ENCODE results near the gene CREBRF.

CREBRF gene

DNA sequence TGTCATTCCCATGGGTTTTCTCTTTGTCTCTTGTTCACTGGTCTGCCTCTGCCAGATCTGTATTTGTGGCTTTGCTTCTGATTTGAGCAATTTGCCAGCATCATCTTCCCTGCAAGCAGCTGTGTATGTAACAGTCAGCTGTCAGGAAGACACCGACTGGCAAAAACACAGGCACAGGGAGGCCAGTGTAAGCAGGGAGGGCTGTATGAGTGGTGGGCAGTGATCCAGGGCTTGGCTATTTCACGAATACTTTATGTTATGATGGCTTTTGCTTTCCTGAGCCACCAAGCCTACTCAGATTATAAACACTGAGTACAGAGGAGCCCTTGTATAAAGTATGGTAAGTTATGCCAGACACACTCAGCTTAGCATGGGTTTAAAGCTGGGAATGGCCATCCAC is 99.8 kb downstream of the CREBRF start:
- no peak for DNase-seq (ENCODE audit: extremely low spot score)
- CTCF ChIA-PET = no interaction called here
- POLR2A ChIA-PET = no interaction called here
- TF ChIP-seq LEF1 (IDR thresholded peaks at IDR 0.05; ENCODE audit: borderline replicate concordance) = no peak
- no peak for TF ChIP-seq SP1 (IDR thresholded peaks at IDR 0.05)
- no peak for TF ChIP-seq ARNT (IDR thresholded peaks at IDR 0.05)
- no peak for TF ChIP-seq SUZ12 (IDR thresholded peaks at IDR 0.05)
- TF ChIP-seq NFRKB (IDR thresholded peaks at IDR 0.05) = no peak
- no peak for TF ChIP-seq L3MBTL2 (conservative IDR thresholded peaks at IDR 0.05)
- no peak for TF ChIP-seq TARDBP (IDR thresholded peaks at IDR 0.05)
- TF ChIP-seq FOXM1 (IDR thresholded peaks at IDR 0.05; ENCODE audit: borderline replicate concordance) = no peak
- no peak for TF ChIP-seq BHLHE40 (IDR thresholded peaks at IDR 0.05; ENCODE audit: borderline replicate concordance)
- TF ChIP-seq FOXK2 (IDR thresholded peaks at IDR 0.05) = no peak
- TF ChIP-seq PKNOX1 (IDR thresholded peaks at IDR 0.05) = no peak
- no peak for TF ChIP-seq HDGF (IDR thresholded peaks at IDR 0.05; ENCODE audit: borderline replicate concordance)
- TF ChIP-seq CTBP1 (IDR thresholded peaks at IDR 0.05; ENCODE audit: borderline replicate concordance) = no peak
- no peak for TF ChIP-seq ELF4 (IDR thresholded peaks at IDR 0.05)
- TF ChIP-seq FOXA1 (IDR thresholded peaks at IDR 0.05) = no peak
- TF ChIP-seq ZNF384 (IDR thresholded peaks at IDR 0.05) = no peak

GRCh38 chr5:173158366-173158765 is 102.2 kb downstream of the CREBRF start:
- POLR2A ChIA-PET = no interaction called here
- no peak for DNase-seq (ENCODE audit: extremely low spot score)
- TF ChIP-seq TARDBP (IDR thresholded peaks at IDR 0.05) (no peak), HDGF (IDR thresholded peaks at IDR 0.05; ENCODE audit: borderline replicate concordance) (no peak), ARNT (IDR thresholded peaks at IDR 0.05) (no peak), ELF4 (IDR thresholded peaks at IDR 0.05) (no peak)
- CTCF ChIA-PET = no interaction called here

DNA sequence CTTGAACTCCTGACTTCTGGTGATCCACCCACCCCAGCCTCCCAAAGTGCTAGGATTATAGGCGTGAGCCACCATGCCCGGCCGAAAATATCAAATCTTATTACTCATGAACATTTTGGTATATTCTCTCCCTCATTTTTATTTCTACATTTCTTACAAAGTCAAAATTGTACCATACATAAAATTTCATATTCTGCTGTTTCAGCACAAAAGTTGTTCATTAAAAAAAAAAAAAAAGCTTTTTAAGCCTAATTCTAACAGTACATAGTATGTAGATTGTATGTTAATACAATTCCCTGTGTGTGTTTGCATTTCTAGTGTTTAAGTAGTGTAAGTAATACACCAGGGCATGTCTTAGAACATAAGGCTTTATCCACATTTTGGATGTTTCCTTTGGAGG is 103.1 kb downstream of the CREBRF start:
- DNase-seq (ENCODE audit: extremely low spot score) = no peak
- POLR2A ChIA-PET = no interaction called here
- TF ChIP-seq FOXK2 (IDR thresholded peaks at IDR 0.05) (no peak), FOXA1 (IDR thresholded peaks at IDR 0.05) (no peak), ELF4 (IDR thresholded peaks at IDR 0.05) (no peak), TARDBP (IDR thresholded peaks at IDR 0.05) (no peak), ARNT (IDR thresholded peaks at IDR 0.05) (no peak), L3MBTL2 (conservative IDR thresholded peaks at IDR 0.05) (no peak), SUZ12 (IDR thresholded peaks at IDR 0.05) (no peak), BHLHE40 (IDR thresholded peaks at IDR 0.05; ENCODE audit: borderline replicate concordance) (no peak), NFRKB (IDR thresholded peaks at IDR 0.05) (no peak), SP1 (IDR thresholded peaks at IDR 0.05) (no peak), LEF1 (IDR thresholded peaks at IDR 0.05; ENCODE audit: borderline replicate concordance) (no peak), ZNF384 (IDR thresholded peaks at IDR 0.05) (no peak), FOXM1 (IDR thresholded peaks at IDR 0.05; ENCODE audit: borderline replicate concordance) (no peak), CTBP1 (IDR thresholded peaks at IDR 0.05; ENCODE audit: borderline replicate concordance) (no peak), PKNOX1 (IDR thresholded peaks at IDR 0.05) (no peak), HDGF (IDR thresholded peaks at IDR 0.05; ENCODE audit: borderline replicate concordance) (no peak)
- CTCF ChIA-PET = no interaction called here

DNA sequence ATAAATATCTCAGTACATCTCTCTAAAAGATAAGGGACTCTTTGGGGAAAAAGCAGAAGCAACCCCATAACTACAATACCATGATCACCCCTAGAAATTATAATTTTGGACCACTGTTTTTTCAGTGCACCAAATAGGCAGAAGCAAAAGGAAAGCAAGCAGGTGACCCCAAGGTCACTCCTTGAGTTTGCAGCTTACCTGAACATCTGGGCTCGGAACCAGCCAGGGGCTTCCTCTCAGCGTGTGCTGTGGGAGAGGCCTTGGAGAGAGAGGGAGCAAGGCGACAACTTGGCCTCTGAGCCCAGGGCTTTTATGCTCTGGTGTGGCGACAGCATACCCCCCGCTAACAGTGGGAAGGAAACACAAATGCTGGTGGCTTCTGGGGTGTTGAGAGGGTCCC is 105.0 kb downstream of the CREBRF start:
- POLR2A ChIA-PET = no interaction called here
- TF ChIP-seq FOXK2 (IDR thresholded peaks at IDR 0.05) (no peak), NFRKB (IDR thresholded peaks at IDR 0.05) (no peak), FOXA1 (IDR thresholded peaks at IDR 0.05) (no peak), FOXM1 (IDR thresholded peaks at IDR 0.05; ENCODE audit: borderline replicate concordance) (no peak), BHLHE40 (IDR thresholded peaks at IDR 0.05; ENCODE audit: borderline replicate concordance) (no peak), TARDBP (IDR thresholded peaks at IDR 0.05) (no peak), PKNOX1 (IDR thresholded peaks at IDR 0.05) (no peak), LEF1 (IDR thresholded peaks at IDR 0.05; ENCODE audit: borderline replicate concordance) (no peak), SP1 (IDR thresholded peaks at IDR 0.05) (no peak), L3MBTL2 (conservative IDR thresholded peaks at IDR 0.05) (no peak), ELF4 (IDR thresholded peaks at IDR 0.05) (no peak), ARNT (IDR thresholded peaks at IDR 0.05) (no peak), SUZ12 (IDR thresholded peaks at IDR 0.05) (no peak), ZNF384 (IDR thresholded peaks at IDR 0.05) (no peak), HDGF (IDR thresholded peaks at IDR 0.05; ENCODE audit: borderline replicate concordance) (no peak), CTBP1 (IDR thresholded peaks at IDR 0.05; ENCODE audit: borderline replicate concordance) (no peak)
- no peak for DNase-seq (ENCODE audit: extremely low spot score)
- CTCF ChIA-PET = no interaction called here

- no peak for DNase-seq (ENCODE audit: extremely low spot score)
- ChIA-PET POLR2A (interaction anchor here (1.1 to 1.2 kb wide), 2 partner anchors 72 to 180 kb away, joined by 3 to 4 read pairs; partner anchors contain the start of genes ATP6V0E1 and NKX2-5), CTCF (no interaction called here)
- TF ChIP-seq SUZ12 (IDR thresholded peaks at IDR 0.05) = no peak
- no peak for TF ChIP-seq SP1 (IDR thresholded peaks at IDR 0.05)
- no peak for TF ChIP-seq FOXA1 (IDR thresholded peaks at IDR 0.05)
- no peak for TF ChIP-seq ARNT (IDR thresholded peaks at IDR 0.05)
- TF ChIP-seq LEF1 (IDR thresholded peaks at IDR 0.05; ENCODE audit: borderline replicate concordance) = no peak
- TF ChIP-seq TARDBP (IDR thresholded peaks at IDR 0.05) = no peak
- TF ChIP-seq FOXM1 (IDR thresholded peaks at IDR 0.05; ENCODE audit: borderline replicate concordance) = no peak
- TF ChIP-seq ELF4 (IDR thresholded peaks at IDR 0.05) = no peak
- TF ChIP-seq CTBP1 (IDR thresholded peaks at IDR 0.05; ENCODE audit: borderline replicate concordance) = no peak
- no peak for TF ChIP-seq PKNOX1 (IDR thresholded peaks at IDR 0.05)
- no peak for TF ChIP-seq L3MBTL2 (conservative IDR thresholded peaks at IDR 0.05)
- no peak for TF ChIP-seq ZNF384 (IDR thresholded peaks at IDR 0.05)
Measured at GRCh38 chr5:173163219-173163618, 107.1 kb downstream of the CREBRF start.

Data from HEK293T (cell line).